HUES64 (cell line): ENCODE data around the gene RNGTT.

ENCODE experiments used
- H3K27ac ChIP-seq: 2 replicates; pipeline ENCODE4 v1.7.0; 2013; ENCODE audit warnings: low read depth, low read length, inconsistent platforms
- H3K27me3 ChIP-seq: 2 replicates; pipeline ENCODE4 v1.6.1; 2013; ENCODE audit warnings: mild to moderate bottlenecking, low read length; ENCODE audit not compliant: insufficient read depth
- H3K36me3 ChIP-seq: 2 replicates; pipeline ENCODE4 v1.6.1; 2013; ENCODE audit warnings: mild to moderate bottlenecking, low read length; ENCODE audit not compliant: insufficient read depth
- H3K4me1 ChIP-seq: 2 replicates; pipeline ENCODE4 v1.6.1; 2013; ENCODE audit warnings: mild to moderate bottlenecking, low read length, moderate library complexity; ENCODE audit not compliant: insufficient read depth
- H3K4me3 ChIP-seq: 2 replicates; pipeline ENCODE4 v1.5.1; 2013; ENCODE audit warnings: mild to moderate bottlenecking, low read length, moderate library complexity
- H3K9ac ChIP-seq: 2 replicates; pipeline ENCODE4 v1.6.1; 2013; ENCODE audit warnings: mild to moderate bottlenecking, low read depth, low read length
- H3K9me3 ChIP-seq: 2 replicates; pipeline ENCODE4 v1.6.1; 2013; ENCODE audit warnings: low read depth, low read length; ENCODE audit not compliant: insufficient read depth
- WGBS: fragments of 150-250, 120-280 bp; methylation state at CpG from one replicate; pipeline ENCODE4 v1.1.7; 2013; ENCODE audit warnings: missing lambda C conversion rate; 5-methylcytosine and 5-hydroxymethylcytosine counted together

RNGTT gene

GRCh38 chr6:88712243-88712936 is 251.0 kb downstream of the RNGTT start:
- 88% methylated on average over 3 of the region's 3 CpGs for WGBS
- Histone ChIP-seq H3K36me3 (no peaks in the 10 kb centered on the region), H3K4me1 (no peaks in the 10 kb centered on the region), H3K27ac (no peak overlapping the region), H3K4me3 (no peak overlapping the region), H3K9ac (no peak overlapping the region), H3K27me3 (no peaks in the 10 kb centered on the region), H3K9me3 (no peaks in the 10 kb centered on the region)

GRCh38 chr6:88709819-88710246 is 253.6 kb downstream of the RNGTT start:
- Histone ChIP-seq H3K9me3 (no peaks in the 10 kb centered on the region), H3K9ac (no peak overlapping the region), H3K4me1 (no peaks in the 10 kb centered on the region), H3K27me3 (no peaks in the 10 kb centered on the region), H3K4me3 (no peak overlapping the region), H3K27ac (no peak overlapping the region), H3K36me3 (no peaks in the 10 kb centered on the region)
- WGBS, result 100% methylated on average over 1 of the region's 1 CpG

GRCh38 chr6:88708197-88708744 is 255.1 kb downstream of the RNGTT start:
- Histone ChIP-seq H3K36me3 (no peaks in the 10 kb centered on the region), H3K27ac (no peak overlapping the region), H3K4me1 (no peaks in the 10 kb centered on the region), H3K27me3 (no peaks in the 10 kb centered on the region), H3K4me3 (no peak overlapping the region), H3K9me3 (no peaks in the 10 kb centered on the region), H3K9ac (no peak overlapping the region)
- WGBS, result 93% methylated on average over 3 of the region's 3 CpGs

- H3K27me3 ChIP-seq, result no peaks in the 10 kb centered on the region
- H3K4me1 ChIP-seq, result no peaks in the 10 kb centered on the region
- no peak overlapping the region for H3K4me3 ChIP-seq
- no peak overlapping the region for H3K9ac ChIP-seq
- no peaks in the 10 kb centered on the region for H3K36me3 ChIP-seq
- H3K9me3 ChIP-seq, result no peaks in the 10 kb centered on the region
- no peak overlapping the region for H3K27ac ChIP-seq
Measured at GRCh38 chr6:88705601-88706000, 257.8 kb downstream of the RNGTT start.

GRCh38 chr6:88704980-88705379 is 258.4 kb downstream of the RNGTT start:
- no peaks in the 10 kb centered on the region for H3K27me3 ChIP-seq
- H3K4me3 ChIP-seq, result no peak overlapping the region
- H3K36me3 ChIP-seq, result no peaks in the 10 kb centered on the region
- no peaks in the 10 kb centered on the region for H3K9me3 ChIP-seq
- no peak overlapping the region for H3K9ac ChIP-seq
- H3K27ac ChIP-seq, result no peak overlapping the region
- no peaks in the 10 kb centered on the region for H3K4me1 ChIP-seq
- WGBS, result no CpG with 5 or more reads among the region's 1 CpG

GRCh38 chr6:88702956-88703556 is 260.4 kb downstream of the RNGTT start:
- no peak overlapping the region for H3K9ac ChIP-seq
- H3K9me3 ChIP-seq, result no peaks in the 10 kb centered on the region
- no peaks in the 10 kb centered on the region for H3K27me3 ChIP-seq
- H3K27ac ChIP-seq, result no peak overlapping the region
- WGBS, result 95% methylated on average over 4 of the region's 4 CpGs
- no peaks in the 10 kb centered on the region for H3K4me1 ChIP-seq
- H3K4me3 ChIP-seq, result no peak overlapping the region
- no peaks in the 10 kb centered on the region for H3K36me3 ChIP-seq

GRCh38 chr6:88698661-88699060 is 264.8 kb downstream of the RNGTT start:
- WGBS, result 94% methylated on average over 3 of the region's 5 CpGs
- Histone ChIP-seq H3K27ac (no peak overlapping the region), H3K36me3 (no peaks in the 10 kb centered on the region), H3K4me1 (no peaks in the 10 kb centered on the region), H3K27me3 (no peaks in the 10 kb centered on the region), H3K9me3 (no peaks in the 10 kb centered on the region), H3K4me3 (no peak overlapping the region), H3K9ac (no peak overlapping the region)

GRCh38 chr6:88695937-88696336 is 267.5 kb downstream of the RNGTT start:
- no peaks in the 10 kb centered on the region for H3K36me3 ChIP-seq
- H3K27me3 ChIP-seq, result no peaks in the 10 kb centered on the region
- H3K9ac ChIP-seq, result no peak overlapping the region
- no peaks in the 10 kb centered on the region for H3K9me3 ChIP-seq
- 92% methylated on average over 2 of the region's 4 CpGs for WGBS
- H3K4me3 ChIP-seq, result no peak overlapping the region
- H3K4me1 ChIP-seq, result no peaks in the 10 kb centered on the region
- H3K27ac ChIP-seq, result no peak overlapping the region

GRCh38 chr6:88683734-88684133 is 279.7 kb downstream of the RNGTT start:
- no peaks in the 10 kb centered on the region for H3K36me3 ChIP-seq
- H3K4me1 ChIP-seq, result peaks cover 11% of the 10 kb centered on the region; the same call in 1 of the 2 replicates
- H3K27me3 ChIP-seq, result no peaks in the 10 kb centered on the region
- WGBS, result 97% methylated on average over 3 of the region's 3 CpGs
- H3K27ac ChIP-seq, result no peak overlapping the region
- H3K9me3 ChIP-seq, result no peaks in the 10 kb centered on the region
- no peak overlapping the region for H3K9ac ChIP-seq
- no peak overlapping the region for H3K4me3 ChIP-seq

- Histone ChIP-seq H3K36me3 (no peaks in the 10 kb centered on the region), H3K9ac (no peak overlapping the region), H3K9me3 (no peaks in the 10 kb centered on the region), H3K4me1 (peaks cover 11% of the 10 kb centered on the region; the same call in 1 of the 2 replicates), H3K27me3 (no peaks in the 10 kb centered on the region), H3K27ac (no peak overlapping the region), H3K4me3 (no peak overlapping the region)
- WGBS, result 90% methylated on average over 4 of the region's 6 CpGs
Measured at GRCh38 chr6:88680654-88681053, 282.8 kb downstream of the RNGTT start.

GRCh38 chr6:88679841-88680240 is 283.6 kb downstream of the RNGTT start:
- H3K36me3 ChIP-seq, result no peaks in the 10 kb centered on the region
- no peak overlapping the region for H3K27ac ChIP-seq
- no peak overlapping the region for H3K9ac ChIP-seq
- H3K27me3 ChIP-seq, result no peaks in the 10 kb centered on the region
- no peak overlapping the region for H3K4me3 ChIP-seq
- WGBS, result 97% methylated on average over 3 of the region's 4 CpGs
- H3K9me3 ChIP-seq, result no peaks in the 10 kb centered on the region
- H3K4me1 ChIP-seq, result peaks cover 11% of the 10 kb centered on the region; the same call in 1 of the 2 replicates
